HG02623 (cell line): ENCODE results near the gene DNAJC11.
A peak's percentile ranks its signal among the peaks of the same experiment; 100 is the strongest.
"Not testable (repeated sequence)": the region's sequence is repeated elsewhere in the genome, so short reads cannot be mapped to it uniquely, and the experiment has no call there.

Experiments used
- ATAC-seq: cut with Tn5 transposase; IDR thresholded peaks from one replicate; pipeline ENCODE4 v1.9.1; 2021; ENCODE audit warnings: moderate library complexity; ENCODE audit not compliant: unreplicated experiment

Gene DNAJC11

DNA sequence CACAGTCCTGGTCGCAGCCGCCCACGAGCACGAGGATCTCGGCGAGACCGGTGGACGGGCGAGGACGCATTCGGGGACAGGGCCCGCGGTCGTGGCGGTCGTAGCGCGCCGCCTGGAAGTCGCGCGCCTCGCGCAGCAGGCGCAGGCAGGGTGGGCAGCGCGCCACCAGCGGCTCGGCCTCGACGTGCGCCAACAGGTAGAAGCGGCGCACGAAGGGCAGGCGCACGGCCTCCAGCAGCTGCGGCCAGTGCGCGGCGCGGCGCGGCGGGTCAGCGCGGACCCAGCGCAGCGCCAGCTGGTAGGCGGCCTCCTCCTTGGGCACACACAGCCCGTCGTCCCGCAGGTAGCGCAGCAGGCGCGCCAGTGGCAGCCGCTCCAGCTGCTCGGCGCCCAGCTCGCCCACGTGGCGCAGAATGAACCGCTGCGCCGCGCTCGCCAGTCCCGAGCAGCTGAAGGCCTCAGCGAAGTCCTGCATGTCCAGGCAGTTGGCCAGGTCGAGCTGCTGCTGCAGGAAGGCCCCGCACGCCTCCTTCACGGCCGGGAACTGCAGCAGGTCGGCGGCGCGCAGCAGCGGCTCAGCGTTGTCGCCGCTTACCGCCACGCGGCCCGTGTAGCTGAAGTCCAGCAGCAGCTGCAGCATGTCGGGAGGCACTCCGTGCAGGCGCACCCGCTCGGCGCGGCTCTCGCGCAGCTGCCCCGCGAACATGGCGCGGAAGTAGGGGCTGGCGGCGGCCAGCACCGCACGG lies 99.5 kb downstream of the DNAJC11 start:
- ATAC-seq, result peak; percentile 17

DNA sequence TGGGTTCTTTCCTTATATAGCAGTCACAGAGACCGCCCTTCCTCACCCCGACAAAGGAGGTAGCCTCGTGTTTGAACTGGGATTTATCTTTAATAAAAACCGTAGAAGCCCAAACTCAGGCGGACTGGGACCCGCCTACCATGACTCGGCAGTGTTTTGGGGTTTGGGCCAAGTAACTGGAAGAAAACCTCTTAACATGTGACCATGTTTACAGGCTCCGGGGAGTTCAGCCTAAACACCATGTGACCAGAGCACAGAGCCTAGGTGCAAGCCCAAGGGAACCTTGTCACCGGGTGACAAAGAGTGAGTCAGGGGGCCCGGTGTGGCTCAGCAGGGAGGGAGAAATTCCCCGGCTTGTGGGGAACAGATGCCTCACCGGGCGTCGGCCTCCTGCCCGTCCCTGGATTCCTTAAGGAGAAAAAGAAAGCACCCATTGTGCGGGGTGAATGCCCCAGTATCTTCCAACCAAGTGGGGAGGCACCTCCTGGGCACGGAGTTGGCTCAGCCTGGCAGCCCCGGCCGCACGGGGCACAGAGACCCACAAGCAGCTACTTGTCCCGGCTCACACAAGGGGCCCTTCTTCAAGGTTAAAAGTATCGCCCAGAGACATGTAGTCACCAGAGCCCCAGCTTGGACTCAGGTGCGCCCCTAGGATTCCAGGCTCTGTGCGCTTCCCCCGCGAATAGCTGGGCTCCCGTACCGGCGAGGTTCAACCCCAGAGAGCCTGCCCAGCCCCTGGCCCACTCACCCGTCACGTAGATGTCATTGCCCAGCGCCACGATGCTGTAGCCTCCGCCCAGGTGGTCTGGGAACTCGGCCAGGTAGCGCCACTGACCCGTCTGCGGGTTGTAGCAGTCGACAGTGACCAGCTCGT lies 100.3 kb downstream of the DNAJC11 start:
- peak; percentile 28 for ATAC-seq

DNA sequence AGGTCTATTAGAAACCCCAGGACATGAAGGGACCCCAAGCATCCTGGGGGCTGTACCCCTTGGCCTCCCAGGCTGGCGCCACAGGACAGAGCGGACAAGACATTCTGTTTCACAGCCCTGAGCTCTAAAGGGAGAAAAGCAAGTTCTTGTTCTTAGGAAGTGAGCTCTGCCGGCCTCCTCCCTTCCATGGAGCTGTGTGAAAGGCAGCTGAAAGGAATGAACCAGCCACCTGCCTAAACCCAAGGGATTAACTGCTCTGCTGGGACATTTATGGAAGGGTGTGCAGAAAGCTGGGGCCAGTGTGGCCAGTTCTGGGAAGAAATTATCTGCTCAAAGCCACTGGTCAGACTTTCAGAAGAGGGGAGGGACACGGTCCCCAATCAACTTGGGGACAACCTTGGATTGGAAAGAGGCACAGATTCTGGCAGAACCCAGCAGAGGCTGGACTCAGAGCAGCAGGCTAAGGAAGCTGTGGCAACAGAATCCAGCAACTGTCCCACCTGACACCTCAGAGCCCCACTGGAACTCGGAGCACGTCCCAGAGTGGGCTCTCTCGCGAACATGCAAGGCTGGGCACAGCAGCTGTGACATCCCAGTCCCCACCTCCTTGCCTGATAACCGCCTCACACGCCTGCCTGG lies 101.1 kb downstream of the DNAJC11 start:
- ATAC-seq, result no peak

DNA sequence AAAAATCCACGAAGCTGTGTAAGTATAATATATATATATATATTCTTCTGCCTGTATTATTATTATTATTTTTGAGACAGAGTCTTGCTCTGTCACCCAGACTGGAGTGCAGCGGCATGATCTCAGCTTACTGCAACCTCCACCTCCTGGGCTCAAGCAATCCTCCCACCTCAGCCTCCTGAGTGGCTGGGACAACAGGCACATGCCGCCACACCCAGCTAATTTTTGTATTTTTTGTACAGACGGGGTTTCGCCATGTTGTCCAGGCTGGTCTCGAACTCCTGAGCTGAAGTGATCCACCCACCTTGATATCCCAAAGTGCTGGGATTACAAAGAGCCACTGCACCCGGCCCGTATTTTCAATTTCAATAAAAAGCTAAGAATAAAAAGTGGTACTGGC lies 101.6 kb downstream of the DNAJC11 start:
- not testable (repeated sequence) for ATAC-seq

DNA sequence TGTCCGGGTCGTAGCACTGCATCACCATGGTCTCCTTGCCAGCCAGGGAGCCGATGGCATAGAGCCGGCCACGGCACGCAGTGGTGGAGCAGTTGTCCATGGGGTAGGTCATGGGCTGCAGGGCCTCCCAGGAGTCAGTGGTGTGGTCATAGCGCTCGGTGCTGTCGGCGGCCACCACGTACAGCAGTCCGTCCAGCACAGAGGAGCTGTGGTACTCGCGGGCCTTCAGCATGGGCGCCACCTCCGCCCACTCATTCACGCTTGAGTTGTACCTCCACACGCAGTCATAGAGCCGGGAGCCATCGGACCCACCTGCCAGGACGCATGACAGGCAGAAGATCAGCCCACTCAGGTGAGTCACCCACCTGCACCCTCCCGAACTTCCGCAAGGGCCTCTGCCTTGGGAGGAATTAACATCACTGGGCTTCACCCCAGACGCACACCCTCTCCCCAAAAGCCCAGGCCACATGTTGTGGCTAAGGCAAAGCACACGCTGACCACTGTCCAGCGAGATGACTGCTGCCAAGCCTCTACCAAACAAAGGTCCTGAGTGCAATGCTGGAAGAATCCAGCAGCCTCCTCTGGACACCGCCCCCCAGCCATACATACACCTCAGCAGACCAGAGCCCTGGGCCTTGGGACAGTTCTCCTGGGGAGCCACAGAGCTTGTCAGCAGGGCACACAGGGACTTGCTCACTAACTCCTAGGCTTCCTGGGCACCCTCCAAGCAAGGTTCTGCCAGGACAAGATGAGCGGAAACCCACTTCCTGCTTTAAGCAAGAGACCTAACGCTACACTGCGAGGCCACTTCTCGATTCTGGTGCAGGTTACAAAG lies 102.3 kb downstream of the DNAJC11 start:
- ATAC-seq, result no peak

DNA sequence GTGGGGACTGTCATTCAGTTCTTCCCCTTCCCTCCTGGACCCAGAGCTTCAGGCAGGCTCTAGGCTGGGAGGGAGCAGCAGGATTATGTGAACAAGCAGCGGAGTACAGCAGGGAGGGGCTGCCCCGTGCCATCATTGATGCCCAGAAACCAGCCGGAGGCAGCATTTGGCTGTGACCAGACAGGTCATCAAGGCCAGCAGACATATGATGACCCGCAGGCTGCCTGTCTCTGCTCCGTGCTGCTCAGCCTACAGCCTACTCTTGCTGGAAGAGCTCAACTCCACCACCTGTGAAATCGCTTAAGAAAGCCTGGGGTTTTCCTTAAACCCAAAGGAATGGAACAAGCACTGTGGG lies 103.9 kb downstream of the DNAJC11 start:
- ATAC-seq, result no peak

DNA sequence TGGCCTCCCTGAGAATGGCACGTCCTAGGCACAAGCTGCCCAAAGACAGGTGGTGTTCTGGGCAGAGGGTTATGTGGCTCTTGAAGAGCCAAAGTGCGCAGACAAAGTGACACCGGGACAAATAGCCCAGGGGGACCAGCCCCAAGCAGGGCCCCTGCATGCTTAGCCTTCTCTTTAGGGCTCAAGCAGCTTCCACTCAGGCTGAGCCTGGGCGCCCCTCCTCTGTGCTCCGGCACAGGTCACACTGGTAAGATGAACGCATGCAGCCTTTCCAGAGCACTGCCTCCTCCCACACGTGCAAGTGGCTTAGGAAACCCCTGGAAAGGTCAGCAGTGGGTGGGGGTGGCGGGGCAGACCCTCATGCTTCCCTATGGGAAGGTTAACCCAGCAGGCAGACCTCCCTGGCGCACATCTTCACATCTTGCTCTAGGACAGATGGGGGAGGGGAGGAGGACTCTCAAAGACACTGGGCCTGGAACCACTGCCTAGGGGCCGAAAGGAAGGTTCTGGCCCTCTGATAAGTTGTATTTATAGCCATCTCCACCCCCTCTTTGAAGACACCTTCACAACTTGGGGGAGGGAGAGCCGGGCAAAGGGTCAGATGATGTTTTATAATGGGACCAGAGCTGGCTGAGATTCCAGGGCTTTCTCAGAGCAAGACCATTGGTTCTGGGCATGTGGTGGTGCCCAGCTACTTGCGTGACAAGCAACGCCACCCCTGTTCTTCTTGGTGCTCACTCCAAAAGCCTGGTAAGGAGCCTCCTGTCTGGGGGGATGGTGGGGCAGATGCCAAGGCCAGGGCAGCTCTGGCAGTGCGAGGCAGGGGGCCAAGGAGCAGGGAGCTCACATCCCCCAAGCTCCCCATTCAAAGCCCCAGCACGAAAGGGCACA lies 104.5 kb downstream of the DNAJC11 start:
- ATAC-seq, result no peak

DNA sequence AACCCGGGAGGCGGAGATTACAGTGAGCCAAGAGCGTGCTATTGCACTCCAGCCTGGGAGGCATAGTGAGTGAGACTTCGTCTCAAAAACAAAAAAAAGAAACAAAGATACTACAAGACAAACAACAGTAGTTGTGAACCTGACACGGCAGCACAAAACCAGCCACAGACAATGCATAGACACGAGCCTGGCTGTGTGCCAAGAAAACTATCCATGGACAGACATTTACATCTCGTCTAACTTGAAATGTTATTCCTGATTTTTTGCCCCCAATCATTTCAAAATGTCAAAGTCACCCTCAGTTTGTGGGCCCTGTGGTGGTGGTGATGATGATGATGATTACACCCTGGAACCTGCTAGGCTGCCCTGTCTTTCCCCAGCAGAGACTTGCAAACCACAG lies 105.3 kb downstream of the DNAJC11 start:
- ATAC-seq, result no peak

DNA sequence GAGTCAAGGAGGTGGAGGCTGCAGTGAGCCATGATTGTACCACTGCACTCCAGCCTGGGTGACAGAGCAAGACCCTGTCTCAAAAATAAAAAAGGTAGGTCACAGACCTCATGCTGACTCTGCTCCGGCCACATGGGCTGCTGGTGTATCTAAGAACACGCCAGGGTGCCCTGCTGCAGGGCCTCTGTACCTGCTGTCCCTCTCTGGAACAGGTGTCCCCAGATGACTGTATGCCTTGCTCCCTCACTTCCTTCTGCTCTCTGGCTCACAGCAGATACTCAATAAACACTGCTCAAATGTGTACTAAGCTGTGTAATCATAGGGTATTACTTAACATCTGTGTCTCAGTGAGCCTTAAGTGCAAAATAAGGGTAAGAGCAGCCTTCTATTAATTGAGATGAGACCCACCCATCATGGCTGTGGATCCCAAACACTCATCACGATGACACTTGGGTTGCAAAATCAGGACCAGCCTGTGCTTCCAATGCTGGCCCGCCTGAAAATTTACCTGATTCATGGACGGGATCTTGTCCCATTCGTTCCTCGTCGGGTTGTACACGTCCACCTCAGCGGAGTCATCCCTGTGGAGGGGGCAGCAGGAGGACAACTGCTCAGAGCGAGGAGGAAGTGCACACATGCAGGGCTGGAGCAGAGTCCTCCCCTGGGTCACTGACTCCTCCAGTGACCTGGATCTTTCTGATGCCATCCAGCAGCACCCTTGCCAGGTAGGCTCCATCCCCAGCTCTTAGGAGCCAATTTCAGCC lies 106.5 kb downstream of the DNAJC11 start:
- ATAC-seq, result no peak

DNA sequence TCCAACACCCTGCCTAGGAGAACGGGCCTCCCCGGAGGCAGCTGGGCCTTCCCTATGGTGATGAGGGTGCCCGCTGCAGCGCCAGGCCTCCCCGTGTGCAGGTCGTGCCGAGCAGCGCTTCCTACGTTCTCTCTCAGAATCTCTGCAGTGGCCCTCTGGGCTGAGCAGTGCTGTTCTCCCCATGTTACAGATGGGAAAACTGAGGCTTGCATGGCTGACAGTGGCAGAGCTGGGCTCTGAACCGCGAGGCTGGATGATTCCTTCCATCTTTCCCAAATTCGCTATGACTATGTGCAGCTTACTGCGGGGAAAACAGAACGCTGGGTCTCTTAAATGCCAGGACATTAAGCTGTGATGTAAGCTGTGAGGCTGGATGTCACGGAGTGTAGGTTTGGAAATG lies 107.8 kb downstream of the DNAJC11 start:
- ATAC-seq, result no peak

DNA sequence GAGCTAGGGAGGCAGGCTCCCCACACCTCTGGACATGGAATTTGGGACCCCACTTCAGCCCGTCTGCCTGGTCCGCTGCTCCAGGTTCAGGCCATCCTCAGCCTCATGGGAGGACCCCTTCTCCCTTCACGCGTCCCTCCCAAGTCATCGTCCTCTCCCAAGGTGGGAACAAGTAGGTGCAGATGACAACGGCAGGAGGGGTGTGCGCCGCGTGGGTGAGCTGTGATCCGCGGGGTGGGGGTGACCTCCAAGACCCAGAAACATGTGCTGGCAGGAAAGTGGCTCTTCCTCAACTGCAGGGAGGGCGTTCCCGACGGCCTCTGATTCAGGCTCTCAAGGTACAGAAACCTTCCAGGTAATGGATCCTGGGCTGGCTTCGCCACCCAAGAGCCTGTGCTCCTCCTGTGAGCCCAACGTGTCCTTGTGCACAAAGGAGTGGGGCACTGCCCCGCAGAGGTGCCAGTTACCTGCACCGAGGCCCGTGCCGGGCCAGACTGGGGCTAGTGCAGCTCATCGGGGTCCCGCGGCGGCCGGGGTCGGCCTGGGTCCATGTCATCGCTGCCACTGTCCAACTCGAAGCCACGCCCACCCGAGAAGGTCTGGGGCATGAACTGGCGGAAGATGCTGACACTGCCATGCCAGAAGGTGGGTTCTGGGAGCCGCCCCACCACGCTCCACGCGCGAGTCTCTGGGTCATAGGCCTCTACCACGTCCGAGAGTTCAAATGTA lies 108.6 kb downstream of the DNAJC11 start:
- ATAC-seq, result no peak

DNA sequence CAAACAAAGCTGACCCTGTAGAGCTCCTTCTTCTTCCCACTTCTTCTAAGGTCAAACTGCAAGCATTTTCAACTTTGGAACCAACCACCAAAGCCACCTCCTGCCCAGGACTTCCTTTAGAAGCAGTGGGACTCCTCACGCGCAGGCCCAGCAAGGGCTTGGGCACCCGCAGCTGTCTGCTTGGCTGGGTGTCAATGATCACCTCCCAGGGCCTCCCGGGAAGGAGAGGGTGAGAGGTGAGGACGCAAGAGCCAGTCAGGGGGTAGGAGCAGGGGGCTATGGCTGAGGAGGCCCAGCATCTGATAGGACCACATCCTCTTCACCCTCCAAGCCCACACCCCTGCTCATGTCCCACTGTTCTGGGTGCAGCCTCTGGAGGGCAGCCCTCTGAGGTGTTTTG lies 109.2 kb downstream of the DNAJC11 start:
- ATAC-seq, result no peak

DNA sequence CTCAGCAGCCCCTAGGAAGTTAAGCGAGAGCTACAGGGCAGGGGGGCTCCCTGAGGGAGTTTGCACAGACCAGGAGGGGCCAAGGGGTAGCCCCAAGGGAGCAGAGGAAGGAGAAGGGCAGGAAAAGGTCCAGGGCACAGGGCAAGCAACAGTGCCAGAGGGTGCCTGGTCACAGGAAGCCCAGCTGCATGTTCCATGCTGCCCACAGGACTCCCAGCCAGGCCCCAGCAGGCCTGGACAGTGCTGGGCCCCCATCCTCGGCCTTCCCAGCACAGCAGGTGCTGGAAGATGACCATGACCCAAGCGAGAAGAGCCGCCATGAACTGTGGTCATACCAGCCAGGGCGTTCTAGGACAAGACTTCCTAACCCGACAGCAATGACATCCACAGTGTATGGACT lies 110.0 kb downstream of the DNAJC11 start:
- no peak for ATAC-seq

DNA sequence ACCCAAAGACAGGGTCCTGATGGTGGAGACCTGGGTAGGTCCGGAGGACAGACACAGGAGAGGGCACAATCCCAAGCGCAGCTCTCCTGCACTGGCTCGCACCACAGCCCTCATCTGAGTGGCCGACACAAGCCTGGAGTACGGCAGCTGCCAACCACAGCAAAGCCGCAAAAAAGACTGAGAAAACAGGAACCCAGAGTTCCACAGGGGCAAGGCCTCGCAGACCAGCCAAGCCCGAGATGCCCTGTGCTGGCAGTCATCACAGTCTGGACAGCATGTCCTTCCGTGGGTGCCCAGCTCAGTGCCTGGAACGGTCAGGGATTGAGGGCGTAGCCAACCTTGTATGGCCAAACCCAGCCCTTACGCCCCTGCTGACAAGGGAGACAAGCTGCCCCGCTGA lies 110.4 kb downstream of the DNAJC11 start:
- no peak for ATAC-seq

DNA sequence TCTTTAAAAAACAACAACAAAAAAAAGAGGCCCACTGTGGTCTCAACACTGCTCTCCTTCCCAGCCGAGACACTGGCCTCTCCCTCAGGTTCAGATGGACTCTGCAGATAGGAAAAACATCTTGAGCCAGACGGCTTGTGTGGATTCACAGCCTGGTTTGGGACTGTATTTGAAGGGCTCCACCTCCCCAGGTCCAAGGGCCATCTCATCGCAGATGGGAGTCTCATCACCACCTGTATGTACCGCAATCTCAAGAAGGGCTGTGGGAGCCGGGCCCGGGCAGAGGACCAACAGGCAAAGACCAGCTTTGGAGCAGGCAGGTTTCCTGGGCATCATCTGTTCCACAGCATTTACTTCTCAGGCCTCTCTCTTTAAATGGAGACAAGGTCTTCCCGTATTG lies 111.6 kb downstream of the DNAJC11 start:
- ATAC-seq, result no peak

DNA sequence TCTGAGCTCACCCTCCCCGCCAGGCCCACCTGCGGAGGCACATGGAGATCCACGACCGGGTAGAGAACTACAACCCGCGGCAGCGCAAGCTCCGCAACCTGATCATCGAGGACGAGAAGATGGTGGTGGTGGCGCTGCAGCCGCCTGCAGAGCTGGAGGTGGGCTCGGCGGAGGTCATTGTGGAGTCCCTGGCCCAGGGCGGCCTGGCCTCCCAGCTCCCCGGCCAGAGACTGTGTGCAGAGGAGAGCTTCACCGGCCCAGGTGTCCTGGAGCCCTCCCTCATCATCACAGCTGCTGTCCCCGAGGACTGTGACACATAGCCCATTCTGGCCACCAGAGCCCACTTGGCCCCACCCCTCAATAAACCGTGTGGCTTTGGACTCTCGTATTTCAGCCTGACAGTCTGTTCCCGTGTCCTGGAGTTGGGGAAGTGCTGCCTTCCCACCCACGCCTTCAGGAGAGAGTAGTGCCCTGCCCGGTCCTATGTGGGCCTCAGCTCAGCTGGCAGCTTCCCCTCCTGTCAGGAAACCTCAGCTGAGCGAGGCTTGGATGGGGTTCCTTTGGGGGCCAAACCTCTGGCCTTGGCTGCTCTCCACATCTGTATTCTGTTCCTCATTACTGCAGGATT lies 112.6 kb downstream of the DNAJC11 start:
- no peak for ATAC-seq

DNA sequence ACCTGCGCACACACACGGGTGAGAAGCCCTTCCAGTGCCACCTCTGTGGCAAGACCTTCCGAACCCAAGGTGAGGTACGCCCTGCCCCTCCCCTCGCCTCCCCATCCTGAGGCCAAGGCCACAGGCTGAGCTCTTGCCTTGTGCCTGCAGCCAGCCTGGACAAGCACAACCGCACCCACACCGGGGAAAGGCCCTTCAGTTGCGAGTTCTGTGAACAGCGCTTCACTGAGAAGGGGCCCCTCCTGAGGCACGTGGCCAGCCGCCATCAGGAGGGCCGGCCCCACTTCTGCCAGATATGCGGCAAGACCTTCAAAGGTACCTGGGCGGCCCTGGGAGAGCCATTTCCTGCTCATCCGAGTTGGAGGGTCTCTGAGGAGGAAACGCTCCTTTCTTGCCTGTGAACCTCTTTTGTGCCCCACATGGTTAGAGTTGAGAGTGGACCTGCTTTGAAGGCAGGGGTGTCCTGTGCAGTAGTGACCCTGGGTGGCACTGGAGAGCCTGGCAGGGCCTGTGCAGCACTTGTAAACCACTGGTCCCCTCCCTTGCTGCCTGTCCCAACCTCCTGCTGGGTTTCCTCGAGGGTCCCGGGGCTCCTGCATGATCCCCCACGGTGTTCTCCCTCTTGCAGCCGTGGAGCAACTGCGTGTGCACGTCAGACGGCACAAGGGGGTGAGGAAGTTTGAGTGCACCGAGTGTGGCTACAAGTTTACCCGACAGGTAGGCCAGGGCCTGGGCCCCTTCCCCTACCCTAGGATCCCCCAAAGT lies 113.3 kb downstream of the DNAJC11 start:
- ATAC-seq, result no peak
